ENCODE data around the gene MCMBP.
"Not testable (repeated sequence)": the region's sequence is repeated elsewhere in the genome, so short reads cannot be mapped to it uniquely, and the experiment has no call there.

MCMBP gene

DNA sequence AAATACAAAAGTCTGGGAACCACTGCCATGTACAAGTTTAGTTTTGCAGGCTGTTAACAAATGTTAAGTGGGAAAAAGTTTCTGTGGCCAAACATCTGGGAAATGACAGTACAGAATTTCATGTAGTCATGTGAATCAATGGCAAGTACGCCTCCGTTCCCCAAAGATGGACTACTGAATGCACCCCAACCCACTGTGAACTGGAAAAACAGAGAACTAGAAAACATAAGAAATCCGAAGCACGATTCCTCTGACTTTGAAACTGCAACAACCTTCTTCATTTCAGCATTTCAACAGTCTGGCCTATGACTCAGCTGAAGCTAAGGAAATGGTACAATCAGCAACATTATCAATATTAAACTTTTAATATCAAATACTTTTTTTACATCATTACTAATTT, 41.8 kb downstream of the MCMBP start:
- DNase-seq (ENCODE audit: low read depth), result no peak

DNA sequence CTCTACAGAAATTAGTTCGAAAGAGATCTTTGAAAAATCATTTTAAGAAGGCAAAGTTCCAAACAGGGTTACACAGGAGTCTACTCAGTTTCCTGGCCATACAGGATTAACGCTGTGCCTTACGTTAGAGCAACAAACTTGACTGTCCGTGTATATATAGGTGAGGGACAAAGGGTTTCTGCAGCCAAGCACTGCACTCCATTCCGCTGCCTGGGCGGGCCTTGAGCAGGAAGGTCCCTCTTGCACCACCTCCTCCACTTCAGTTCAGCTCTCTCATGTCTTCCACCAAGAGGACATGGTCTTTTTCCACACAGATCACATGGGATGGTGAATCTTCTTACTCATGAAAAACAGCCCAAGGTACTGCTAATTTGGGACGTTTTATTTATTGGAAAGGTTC, 43.2 kb downstream of the MCMBP start:
- DNase-seq (ENCODE audit: low read depth), result no peak

DNA sequence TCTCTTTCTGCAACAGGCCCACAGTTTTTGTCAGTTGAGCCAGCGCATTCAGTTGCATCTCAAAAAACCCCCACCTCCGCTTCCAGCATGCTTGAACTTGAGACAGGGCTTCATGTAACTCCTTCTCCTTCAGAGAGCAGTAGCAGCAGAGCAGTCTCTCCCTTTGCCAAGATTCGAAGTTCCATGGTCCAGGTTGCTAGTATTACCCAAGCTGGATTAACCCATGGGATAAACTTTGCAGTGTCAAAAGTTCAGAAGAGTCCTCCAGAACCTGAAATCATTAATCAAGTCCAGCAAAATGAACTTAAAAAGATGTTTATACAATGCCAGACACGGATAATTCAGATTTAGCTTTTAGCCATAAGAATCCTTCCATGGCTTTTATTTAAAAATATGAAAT, 45.2 kb downstream of the MCMBP start:
- no peak for DNase-seq (ENCODE audit: low read depth)

DNA sequence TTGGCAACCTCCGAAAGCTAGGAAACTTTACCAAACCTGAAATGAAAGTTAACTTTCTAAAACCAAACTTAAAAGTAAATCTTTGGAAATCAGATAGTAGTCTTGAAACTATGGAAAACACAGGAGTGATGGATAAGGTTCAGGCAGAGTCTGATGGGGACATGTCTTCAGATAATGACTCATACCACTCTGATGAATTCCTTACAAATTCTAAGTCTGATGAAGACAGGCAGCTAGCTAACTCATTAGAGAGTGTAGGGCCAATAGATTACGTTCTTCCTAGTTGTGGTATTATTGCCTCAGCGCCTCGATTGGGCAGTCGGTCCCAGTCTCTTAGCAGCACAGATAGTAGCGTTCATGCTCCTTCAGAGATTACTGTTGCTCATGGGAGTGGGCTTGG, 45.9 kb downstream of the MCMBP start:
- DNase-seq (ENCODE audit: low read depth), result no peak

DNA sequence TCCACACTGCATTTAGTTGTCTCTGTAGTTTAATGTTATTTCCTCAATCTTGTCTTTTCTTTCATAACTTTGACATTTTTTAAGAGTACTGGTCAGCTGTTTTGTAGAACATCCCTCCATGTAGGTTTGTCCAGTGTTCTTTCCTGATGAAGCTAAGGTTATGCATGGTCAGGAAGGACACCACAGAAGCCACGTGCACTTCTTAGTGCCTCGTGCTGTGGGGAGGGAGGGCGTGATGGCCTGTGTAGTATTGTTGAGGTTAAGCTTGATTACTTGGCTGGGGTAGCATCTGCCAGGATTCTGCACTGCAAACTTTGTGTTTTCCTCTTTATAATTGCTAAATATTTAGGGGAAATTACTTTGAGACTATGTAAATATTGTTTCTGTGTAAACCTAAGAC, 48.3 kb downstream of the MCMBP start:
- DNase-seq (ENCODE audit: low read depth), result no peak

DNA sequence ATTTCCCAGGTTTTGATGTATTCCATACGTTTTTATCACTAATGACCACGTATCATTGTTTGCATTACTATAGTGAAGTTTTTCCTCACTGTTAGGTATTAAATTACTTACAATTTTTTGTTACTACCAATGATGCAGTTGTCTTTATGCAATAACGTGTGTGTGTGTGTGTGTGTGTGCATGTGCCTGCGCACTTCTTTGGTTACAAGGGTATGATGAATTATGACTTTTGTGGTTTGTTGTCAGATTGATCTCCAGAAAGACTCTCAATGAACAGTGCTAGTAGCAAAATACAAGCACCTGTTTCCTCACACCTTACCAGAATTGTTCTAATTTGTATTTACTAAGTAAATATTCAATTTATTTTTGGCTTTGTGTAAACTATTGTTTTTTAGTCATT, 51.5 kb downstream of the MCMBP start:
- DNase-seq (ENCODE audit: low read depth), result no peak

DNA sequence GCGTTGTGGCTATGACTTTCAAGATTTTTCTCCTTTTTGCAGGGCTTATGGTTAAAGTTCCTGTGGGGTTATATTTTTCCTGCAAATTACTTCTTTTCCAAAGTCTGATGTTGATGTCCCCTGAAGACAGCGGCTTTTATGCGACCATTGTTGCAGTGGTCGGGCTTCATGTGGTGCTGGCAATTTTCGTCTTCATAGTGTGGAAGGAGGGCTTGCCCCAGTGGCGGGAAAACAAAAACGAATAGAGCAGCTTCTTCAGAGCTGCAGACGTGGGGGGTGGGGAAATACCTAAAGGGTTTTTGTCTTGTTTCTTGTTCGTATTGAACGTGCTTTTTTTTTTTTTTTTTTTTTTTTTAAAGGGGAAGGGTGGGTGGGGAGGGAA, 53.8 kb downstream of the MCMBP start:
- DNase-seq (ENCODE audit: low read depth), result no peak

DNA sequence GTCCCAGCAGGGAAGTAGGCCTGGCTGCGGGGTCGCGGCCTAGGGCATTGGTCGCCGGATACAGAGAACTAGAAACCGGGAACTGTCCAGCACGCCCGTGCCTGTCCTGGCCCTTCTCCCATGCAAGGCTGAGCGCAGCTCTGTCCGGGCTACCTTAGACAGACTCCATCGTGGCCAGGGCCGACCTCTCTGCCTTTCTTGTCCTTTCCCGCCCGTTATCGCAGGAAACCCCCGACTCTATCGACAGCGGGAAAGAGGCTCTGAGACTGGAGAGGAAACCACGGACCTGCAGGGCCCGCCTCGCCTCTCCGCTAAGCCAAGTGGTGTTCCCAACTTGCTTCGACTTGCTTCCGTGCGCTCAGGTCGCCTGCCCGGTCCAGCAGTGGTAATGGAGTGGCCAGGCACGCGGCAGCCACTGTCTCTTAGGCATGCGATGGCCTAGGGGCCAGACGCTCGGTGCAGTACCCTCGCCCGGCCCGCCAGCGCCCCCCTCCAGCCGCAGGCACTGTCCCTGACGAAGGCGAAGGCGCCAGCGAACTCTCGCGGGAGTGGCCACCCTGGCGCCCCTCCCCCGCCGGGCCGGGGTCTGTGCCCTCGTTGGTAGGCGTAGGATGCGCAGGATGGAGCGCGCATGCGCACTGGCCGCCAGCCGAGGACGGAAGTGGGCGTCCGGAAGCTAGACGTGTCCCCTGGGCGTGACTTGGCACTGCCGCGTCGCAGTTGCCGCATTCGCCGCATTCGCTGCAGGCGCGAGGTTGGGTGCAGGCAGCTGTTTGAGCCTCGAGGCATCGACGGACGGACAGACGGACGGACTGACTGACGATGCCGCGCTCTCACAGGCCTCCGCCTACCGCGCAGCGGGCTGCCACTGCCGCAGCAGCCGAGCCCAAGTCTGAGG, 54.4 kb downstream of the MCMBP start:
- peak; percentile 69 for DNase-seq (ENCODE audit: low read depth)

DNA sequence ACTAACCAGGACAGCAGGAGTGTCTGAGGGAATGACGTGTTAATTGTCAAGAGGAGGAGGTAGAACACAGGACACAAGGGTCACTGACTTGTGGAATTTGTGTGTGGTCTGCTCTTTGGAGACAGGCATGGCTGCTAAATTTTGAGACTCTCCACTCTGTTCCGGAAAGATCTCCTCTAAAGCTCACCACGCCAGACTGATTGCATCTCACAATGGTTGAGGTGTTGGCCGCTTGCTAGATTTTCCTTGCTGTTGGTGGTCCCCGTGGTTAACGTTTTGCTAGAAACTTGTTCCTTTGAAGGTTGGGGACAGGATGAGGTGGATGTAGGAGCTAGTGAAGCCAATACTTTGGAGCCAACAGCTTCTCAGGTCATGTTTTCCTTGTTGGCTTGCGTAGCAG, 57.0 kb downstream of the MCMBP start:
- DNase-seq (ENCODE audit: low read depth), result no peak

DNA sequence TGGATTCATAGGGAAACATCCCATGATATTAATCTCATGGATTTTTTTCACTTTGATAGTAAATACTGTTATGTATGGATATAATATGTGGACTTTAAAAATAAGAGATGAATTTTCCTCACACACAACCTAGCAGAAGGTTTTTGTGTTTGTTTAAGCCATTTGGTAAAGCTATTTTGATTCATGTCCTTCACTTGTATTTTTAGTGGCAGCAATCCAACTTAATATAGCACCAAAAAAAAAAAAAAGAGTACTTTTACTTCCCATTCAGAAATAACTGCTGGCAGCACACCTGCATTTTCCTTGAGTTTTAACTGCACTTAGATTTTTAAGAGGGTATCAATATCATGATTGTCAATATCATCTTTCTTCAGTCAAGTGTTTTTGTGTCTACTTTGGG, 60.0 kb downstream of the MCMBP start:
- no peak for DNase-seq (ENCODE audit: low read depth)

DNA sequence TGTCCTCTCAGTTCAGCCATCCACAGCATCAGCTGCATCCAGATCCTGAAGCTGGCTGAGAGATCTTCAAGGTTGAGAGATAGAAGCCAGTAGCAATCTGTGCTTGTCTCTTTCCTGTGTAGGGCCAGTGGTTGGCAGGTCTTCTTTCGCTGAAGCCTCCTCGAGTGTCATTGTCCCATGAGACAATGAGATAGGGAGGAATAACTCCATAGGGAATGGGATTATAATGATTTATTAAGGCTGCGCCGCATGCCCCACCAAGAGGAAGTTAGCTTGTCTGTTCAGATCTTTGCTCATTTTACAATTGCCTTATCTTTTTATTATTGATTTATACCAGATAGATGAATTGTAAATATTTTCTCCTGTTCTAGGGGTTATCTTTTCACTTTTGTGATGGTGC, 61.5 kb downstream of the MCMBP start:
- no peak for DNase-seq (ENCODE audit: low read depth)

DNA sequence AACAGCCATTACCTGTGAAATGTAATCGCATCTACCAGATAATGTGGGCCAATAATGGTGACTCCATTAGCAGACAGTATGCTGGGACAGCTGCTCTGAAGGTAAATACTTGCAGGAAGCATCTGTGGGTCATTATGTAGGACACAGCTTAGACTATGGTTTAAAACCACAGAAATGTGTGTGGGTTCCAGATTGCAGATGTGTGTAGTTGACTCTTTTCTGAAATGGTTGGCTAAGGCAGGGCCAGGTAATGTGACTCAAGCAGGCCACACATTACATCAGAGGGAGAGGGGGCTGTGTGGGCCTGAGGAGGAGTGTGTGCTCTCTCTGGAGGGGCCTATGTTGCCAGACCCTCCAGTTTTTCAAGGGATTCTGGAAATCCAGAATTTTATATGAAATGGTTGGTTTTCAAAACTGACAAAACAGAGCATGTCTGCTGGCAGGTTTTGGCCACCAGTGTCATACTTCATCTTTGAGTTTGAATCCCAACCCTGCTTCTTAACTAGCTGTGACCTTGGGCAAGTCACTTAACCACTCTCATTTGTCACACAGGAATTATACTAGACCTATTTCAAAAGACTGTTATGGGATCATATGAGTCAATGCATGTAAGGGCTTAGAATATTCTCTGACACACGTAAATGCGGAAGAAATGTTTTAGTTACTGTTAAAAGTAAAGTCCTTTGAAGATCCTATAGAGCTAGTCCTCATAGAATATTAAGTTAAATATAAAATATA, 64.5 kb downstream of the MCMBP start:
- no peak for DNase-seq (ENCODE audit: low read depth)

DNA sequence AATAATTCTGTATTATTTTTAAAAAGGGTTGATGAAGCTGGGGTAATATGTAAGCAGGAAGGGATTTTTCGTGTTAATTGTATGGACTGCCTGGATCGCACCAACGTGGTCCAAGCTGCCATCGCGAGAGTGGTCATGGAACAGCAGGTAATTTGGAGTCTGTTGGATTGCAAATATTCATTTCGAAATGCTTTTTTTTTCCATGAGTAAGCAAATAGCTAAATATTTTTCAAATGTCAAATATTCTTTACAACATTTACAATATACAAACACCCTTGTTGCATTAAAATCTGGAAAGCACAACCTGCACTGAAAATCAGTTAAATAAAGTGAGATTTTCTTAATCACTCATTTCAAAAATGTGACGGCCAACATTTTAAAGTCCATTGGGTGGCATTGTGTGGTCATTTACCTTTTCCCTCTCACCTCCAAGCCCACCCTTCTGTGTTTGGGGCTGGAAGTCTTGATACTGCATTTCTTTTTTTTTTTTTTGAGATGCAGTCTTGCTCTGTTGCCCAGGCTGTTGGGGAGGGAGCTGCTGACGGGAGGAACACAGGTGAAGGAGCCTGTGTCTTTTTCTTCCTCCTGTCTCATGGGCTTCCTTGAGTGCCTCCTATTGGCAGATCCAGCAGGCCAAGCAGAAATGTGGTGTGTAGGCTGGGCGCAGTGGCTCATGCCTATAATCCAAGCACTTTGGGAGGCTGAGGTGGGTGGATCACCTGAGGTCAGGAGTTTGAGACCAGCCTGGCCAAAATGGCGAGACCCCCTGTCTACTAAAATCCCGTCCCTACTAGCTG, 66.1 kb downstream of the MCMBP start:
- DNase-seq (ENCODE audit: low read depth), result no peak

DNA sequence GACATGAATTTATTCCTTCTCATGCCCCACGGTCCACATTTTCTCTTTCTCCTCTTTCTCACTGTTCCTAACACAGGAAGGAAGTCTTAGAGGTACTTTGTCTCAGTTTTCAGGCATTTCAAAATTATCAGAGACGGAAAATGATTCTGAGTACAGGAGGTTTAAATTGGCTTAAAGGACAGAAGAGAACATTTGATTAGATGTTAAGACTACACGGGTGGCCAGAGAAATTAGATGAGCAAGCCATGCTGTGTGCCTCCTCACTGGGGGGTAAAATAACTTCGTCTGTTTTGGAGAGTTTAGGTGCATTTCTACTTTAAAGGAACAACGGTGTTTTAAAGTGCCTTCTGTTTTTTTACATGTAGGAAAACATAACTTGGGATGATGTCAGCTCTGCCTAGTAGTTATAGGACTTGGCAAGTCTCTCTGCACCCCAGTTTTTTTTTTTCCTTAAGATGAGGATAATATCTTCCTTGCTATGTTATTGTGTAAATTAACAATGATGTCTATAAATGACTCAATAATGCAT, 66.9 kb downstream of the MCMBP start:
- DNase-seq (ENCODE audit: low read depth), result no peak

DNA sequence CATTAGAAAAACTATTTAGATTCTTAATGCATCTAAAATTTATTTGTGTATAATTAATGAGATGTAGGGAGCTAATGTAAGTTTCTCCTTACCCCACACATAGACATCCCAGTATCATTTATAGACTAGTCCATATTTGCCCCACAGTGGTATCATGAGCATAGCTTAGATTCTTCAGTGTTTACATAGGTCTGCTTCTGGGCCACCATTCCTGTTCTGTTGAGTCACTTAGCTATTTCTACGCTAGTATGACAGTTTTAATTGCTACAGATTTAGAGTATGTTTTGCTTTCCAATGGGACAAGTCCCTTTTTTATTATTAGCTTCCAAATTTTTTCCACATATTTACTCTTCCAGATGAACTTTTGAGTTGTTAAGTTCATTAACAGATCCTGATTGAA, 69.4 kb downstream of the MCMBP start:
- no peak for DNase-seq (ENCODE audit: low read depth)

DNA sequence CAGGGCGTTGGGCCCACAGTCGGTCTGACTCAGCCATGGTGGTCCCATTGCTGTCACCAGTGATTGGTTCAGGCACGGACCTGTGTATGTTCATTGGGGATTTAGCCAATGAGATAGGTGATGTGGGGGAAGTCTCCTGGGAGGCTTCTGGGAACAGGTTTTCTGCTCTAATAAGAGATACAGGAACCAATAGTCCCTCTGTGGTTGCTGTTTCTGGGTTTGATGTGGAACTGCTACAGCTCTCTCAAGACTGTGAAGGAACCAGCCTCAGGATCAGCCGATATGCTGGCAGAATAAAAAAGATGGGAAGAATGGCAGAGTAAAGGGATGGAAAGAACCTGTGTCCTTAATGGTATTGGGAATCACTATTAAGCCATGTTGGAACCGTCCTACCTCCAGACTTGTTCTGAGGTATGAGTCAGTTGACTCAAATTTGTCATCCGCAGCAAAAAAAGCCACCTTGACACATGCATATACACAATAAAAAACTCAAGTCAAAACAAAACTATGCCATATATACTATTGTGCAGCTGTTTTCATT, 70.6 kb downstream of the MCMBP start:
- DNase-seq (ENCODE audit: low read depth), result no peak

DNA sequence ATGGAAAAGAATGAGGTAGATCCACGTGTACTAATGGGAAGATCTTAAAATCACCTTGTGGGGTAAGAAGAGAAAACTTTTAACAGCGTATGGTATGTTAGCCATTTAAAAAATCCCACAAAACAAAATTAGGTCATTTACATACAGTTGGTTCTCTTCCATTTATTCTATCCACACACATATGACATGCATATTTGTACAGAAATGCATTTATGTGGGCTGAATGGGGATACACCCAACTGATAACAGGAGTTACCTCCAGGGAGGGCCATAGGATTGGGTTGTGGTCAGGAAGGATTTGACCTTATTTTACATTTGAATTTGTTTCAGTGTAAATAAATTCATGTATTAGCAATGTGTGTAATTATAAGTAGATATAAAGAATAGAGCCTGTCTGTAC, 71.5 kb downstream of the MCMBP start:
- no peak for DNase-seq (ENCODE audit: low read depth)

DNA sequence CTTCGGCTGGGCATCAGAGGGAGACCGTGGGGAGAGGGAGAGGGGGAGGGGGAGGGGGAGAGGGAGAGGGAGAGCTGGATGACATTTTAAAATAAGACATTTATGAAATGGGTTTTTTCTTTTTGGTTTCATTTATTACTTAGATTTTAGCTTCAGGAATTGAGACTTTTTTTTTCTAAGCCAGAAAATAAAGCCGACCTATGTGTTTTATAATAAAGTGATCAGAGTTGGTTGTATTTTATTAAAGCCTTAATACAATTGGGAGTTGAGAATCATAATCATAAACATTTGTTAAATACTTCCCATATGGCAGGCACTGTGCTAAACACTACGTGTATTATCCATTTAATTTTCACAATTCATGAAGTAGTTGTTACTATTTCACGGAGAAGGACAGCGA, 76.6 kb downstream of the MCMBP start:
- DNase-seq (ENCODE audit: low read depth), result no peak

DNA sequence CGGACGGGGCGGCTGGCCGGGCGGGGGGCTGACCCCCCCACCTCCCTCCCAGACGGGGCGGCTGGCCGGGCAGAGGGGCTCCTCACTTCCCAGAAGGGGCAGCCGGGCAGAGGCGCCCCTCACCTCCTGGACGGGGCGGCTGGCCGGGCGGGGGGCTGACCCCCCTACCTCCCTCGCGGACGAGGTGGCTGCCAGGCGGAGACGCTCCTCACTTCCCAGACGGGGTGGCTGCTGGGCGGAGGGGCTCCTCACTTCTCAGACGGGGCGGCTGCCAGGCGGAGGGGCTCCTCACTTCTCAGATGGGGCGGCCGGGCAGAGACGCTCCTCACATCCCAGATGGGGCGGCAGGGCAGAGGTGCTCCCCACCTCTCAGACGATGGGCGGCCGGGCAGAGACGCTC, 77.5 kb downstream of the MCMBP start:
- not testable (repeated sequence) for DNase-seq (ENCODE audit: low read depth)

DNA sequence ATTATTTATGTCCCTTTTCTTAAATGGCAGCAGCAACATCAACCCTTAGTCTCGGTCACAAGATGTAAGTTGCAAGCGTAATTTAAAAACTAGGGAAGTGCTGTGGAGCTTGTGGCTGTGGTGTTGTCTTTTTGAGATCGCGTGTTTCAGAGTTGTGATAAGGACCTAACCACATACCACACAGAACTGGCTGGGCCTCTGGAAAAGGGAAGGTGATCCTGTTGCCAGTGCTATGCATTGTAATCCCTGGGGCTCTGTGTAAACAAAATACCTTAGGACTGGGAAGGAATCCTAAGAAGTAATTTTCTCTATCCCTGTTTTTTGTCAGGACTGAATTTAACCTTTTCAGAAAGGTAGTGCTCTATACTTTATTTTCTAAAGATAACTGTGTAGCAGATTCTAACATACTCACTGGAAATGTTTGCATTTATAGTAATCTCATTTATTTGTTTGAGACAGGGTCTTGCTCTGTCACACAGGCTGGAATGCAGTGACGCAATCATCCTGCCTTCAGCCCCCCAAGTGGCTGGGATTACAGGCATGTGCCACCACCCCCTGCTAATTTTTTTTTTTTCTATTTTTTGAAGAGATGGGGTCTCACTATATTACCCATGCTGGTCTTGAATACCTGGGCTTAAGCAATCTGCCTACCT, 86.4 kb downstream of the MCMBP start:
- DNase-seq (ENCODE audit: low read depth), result no peak

DNA sequence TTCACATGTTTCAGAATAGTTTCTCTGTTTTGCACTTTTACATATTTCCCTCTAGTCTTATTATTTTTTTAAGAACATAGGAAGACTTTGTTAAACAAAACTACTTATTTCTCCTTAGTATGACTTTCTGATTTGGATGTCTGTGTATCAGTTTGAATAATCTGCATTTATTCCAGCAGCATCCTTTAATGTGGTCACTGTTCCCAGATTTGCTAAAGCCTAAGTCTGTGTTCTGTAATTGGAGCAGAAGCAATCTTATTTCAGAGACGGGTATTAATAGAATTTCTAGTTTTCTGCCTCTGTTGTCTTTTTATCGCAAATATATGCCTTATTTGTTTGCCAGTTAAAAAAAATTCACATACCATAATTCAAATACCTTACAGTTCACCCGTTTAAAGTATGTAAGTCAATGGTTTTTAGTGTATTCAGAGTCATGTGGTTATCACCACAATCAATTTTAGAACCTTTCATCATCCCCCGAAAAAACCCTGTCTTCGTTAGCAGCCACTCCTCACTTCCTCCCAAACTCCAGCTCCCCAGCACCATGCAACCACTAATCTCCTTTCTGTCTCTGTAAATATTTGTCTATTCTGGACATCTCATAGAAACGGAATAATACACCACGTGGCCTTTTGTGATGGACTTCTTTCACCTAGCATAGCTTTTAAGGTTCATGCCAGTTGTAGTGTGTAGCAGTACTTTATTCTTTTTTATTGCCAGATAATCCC, 88.1 kb downstream of the MCMBP start:
- DNase-seq (ENCODE audit: low read depth), result no peak

All from fibroblast of the conjunctiva (primary cell).